ENCODE measurements around the gene ARID1A. TPM values are rescaled to one million over a fixed set of nuclear protein-coding genes. Genes with fewer than 3 reads are reported as not detected.

The ARID1A gene
- polyA plus RNA-seq, 1 donor (not counting 4 experiments of a cell fraction or from before 2014, with no cell fraction given): 10.2 TPM

DNA sequence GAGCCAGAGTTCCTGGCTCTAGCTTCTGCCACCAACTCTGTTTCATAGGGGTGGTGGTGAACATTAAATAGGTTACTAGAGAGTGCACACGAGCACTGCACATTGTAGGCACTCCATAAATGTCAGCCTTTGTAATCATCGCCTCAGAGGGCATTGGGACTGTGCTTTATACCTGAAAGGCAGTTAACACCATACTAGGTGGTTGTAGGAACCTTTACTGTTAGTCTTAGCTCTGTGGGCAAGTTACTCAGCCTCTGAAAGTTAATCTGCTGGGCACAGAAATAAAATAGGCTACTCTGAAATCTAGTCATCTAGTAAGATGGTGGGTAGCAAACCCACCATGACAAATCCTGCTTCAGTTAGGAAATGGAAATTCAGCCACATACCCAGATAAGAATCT is 37.6 kb downstream of the ARID1A start:
- H3K9ac ChIP-seq (ENCODE audit: control insufficient read depth, extremely low read depth, insufficient read depth, low read length): no peak overlapping the region
- no peak for DNase-seq (ENCODE audit: low read depth, low spot score)
- peaks cover 24 to 29% of the 10 kb centered on the region in 2 experiments for H3K36me3 ChIP-seq (ENCODE audit: control insufficient read depth in 2 of 2, extremely low read depth in 1 of 2, insufficient read depth in 2 of 2, low read length in 2 of 2)
- H2AFZ ChIP-seq (ENCODE audit: control insufficient read depth, low read length): no peak overlapping the region
- H3K27ac ChIP-seq (ENCODE audit: control insufficient read depth, insufficient read depth, low read length): peak overlapping the region; percentile 45
- no peaks in the 10 kb centered on the region for H3K9me1 ChIP-seq (ENCODE audit: control insufficient read depth, extremely low read depth, insufficient read depth, low read length)
- dilution Hi-C loops (cut with MboI; ENCODE audit: extremely low pct_ligation_motif_present, low sequenced_read_pairs): no loop called here
- H4K20me1 ChIP-seq (ENCODE audit: control insufficient read depth, extremely low read depth, insufficient read depth, low read length): no peaks in the 10 kb centered on the region
- H3K9me3 ChIP-seq (ENCODE audit: control insufficient read depth, low read depth, low read length): no peaks in the 10 kb centered on the region
- H3K79me2 ChIP-seq (ENCODE audit: control insufficient read depth, insufficient read depth, low read length): peaks cover 30% of the 10 kb centered on the region
- peak overlapping the region; percentile 19 for H3K4me2 ChIP-seq (ENCODE audit: control insufficient read depth, extremely low read depth, insufficient read depth, low read depth, low read length)
- TF ChIP-seq CTCF (optimal IDR thresholded peaks at IDR 0.05 in 1 of 3, IDR thresholded peaks at IDR 0.05 in 1 of 3, conservative IDR thresholded peaks at IDR 0.05 in 1 of 3; ENCODE audit: extremely low read depth in 1 of 3, insufficient read depth in 2 of 3, low read length in 3 of 3): no peak
- no peak for TF ChIP-seq EZH2 (IDR thresholded peaks at IDR 0.05; ENCODE audit: low read length)
- peaks cover 15% of the 10 kb centered on the region for H3K4me1 ChIP-seq (ENCODE audit: control insufficient read depth, extremely low read depth, insufficient read depth, low read length)
- no peaks in the 10 kb centered on the region for H3K27me3 ChIP-seq (ENCODE audit: control insufficient read depth, extremely low read depth, insufficient read depth, low read length)
- H3K4me3 ChIP-seq (ENCODE audit: control insufficient read depth in 2 of 3, extremely low read depth in 1 of 3, insufficient read depth in 2 of 3, low read depth in 1 of 3, low read length in 3 of 3): no peak overlapping the region
- no peak for FAIRE-seq

- Histone ChIP-seq H3K4me2 (ENCODE audit: control insufficient read depth, extremely low read depth, insufficient read depth, low read depth, low read length) (peak overlapping the region; percentile 19), H3K4me1 (ENCODE audit: control insufficient read depth, extremely low read depth, insufficient read depth, low read length) (peaks cover 15% of the 10 kb centered on the region), H3K27ac (ENCODE audit: control insufficient read depth, insufficient read depth, low read length) (peak overlapping the region; percentile 45)
Measured at GRCh38 chr1:26733982-26734381, 38.2 kb downstream of the ARID1A start.

More at GRCh38 chr1:26733982-26734381, 38.2 kb downstream of the ARID1A start:
- FAIRE-seq: peak; percentile 84
- Histone ChIP-seq H3K36me3 (ENCODE audit: control insufficient read depth in 2 of 2, extremely low read depth in 1 of 2, insufficient read depth in 2 of 2, low read length in 2 of 2) (peaks cover 24 to 29% of the 10 kb centered on the region in 2 experiments), H3K4me3 (ENCODE audit: control insufficient read depth in 2 of 3, extremely low read depth in 1 of 3, insufficient read depth in 2 of 3, low read depth in 1 of 3, low read length in 3 of 3) (no peak overlapping the region), H3K27me3 (ENCODE audit: control insufficient read depth, extremely low read depth, insufficient read depth, low read length) (no peaks in the 10 kb centered on the region), H3K9me3 (ENCODE audit: control insufficient read depth, low read depth, low read length) (no peaks in the 10 kb centered on the region), H3K9ac (ENCODE audit: control insufficient read depth, extremely low read depth, insufficient read depth, low read length) (no peak overlapping the region), H2AFZ (ENCODE audit: control insufficient read depth, low read length) (no peak overlapping the region), H4K20me1 (ENCODE audit: control insufficient read depth, extremely low read depth, insufficient read depth, low read length) (no peaks in the 10 kb centered on the region), H3K79me2 (ENCODE audit: control insufficient read depth, insufficient read depth, low read length) (peaks cover 24% of the 10 kb centered on the region), H3K9me1 (ENCODE audit: control insufficient read depth, extremely low read depth, insufficient read depth, low read length) (no peaks in the 10 kb centered on the region)
- DNase-seq (ENCODE audit: low read depth, low spot score): peak; percentile 65
- TF ChIP-seq CTCF (optimal IDR thresholded peaks at IDR 0.05 in 1 of 3, IDR thresholded peaks at IDR 0.05 in 1 of 3, conservative IDR thresholded peaks at IDR 0.05 in 1 of 3; ENCODE audit: extremely low read depth in 1 of 3, insufficient read depth in 2 of 3, low read length in 3 of 3): no peak
- TF ChIP-seq EZH2 (IDR thresholded peaks at IDR 0.05; ENCODE audit: low read length): no peak
- dilution Hi-C loops (cut with MboI; ENCODE audit: extremely low pct_ligation_motif_present, low sequenced_read_pairs): no loop called here

Measured in keratinocyte (primary cell).